NCI-H1694 treated with DMSO at 0.1 percent for 48 hours (cell line): ENCODE data around the gene CCS.
"Not testable (repeated sequence)": the region's sequence is repeated elsewhere in the genome, so short reads cannot be mapped to it uniquely, and the experiment has no call there.

Source experiments
- DNase-seq: peaks from one replicate; lab custom pipeline; 2025; lab: John Stamatoyannopoulos, UW

CCS gene

DNA sequence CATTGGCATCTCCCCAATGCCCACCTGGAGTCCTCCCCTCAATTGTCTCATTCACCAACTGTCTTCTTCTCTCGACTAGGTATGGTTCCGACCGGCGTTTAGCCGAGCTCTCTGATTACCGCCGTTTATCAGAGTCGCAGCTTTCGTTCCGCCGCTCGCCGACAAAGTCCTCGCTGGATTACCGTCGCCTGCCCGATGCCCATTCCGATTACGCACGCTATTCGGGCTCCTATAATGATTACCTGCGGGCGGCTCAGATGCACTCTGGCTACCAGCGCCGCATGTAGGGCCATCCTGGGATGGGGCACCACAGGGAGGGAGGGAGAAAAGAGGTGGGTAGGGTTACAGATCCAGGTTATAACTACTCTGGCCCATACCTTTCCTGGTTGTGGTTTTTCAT is 33.4 kb downstream of the CCS start:
- DNase-seq = no peak

DNA sequence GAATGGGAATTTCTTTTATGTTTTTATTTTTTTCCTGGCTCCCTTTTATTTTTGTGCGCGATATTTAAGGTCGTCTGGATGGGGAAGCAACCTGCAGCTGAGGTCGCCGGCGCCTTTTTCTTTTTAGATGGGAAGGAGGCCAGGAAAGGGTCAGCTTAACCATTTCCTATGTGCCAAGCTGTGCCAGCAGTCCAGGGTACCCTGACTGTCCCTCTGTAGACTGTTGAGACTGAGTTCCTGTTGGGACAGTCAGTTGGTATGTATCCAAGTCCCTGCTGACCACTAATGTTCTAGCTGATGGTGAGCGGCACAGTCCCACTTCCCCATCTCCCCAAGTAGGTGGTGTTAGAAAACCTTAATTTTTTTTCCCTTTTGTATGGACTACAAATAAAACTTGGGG is 33.9 kb downstream of the CCS start:
- DNase-seq = no peak

DNA sequence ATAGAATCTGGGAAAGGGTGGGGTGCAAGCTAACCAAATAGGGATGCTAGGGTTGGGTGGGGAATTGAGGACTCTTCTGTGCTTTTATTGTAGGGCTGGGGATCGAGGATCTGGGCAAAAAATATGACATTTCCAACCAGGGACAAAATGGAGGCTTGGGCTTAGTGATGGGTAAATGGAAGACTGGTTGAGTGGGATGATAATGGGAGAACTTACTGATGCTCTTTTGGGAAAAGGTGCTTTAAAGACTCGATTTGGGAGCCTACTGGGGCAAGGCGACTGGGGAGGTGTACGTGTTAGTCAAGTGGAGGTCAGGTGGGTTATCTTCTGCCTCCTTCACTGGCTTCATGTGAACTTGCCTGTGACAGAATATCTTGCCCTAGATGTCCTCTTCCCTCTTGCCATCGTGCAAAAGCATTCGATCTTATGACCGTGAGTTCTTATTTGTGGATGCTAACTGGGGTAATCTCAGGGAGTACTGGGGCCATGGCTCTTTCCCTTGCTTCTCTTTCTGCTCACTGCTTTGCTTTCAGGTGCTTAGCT is 35.1 kb downstream of the CCS start:
- no peak for DNase-seq

DNA sequence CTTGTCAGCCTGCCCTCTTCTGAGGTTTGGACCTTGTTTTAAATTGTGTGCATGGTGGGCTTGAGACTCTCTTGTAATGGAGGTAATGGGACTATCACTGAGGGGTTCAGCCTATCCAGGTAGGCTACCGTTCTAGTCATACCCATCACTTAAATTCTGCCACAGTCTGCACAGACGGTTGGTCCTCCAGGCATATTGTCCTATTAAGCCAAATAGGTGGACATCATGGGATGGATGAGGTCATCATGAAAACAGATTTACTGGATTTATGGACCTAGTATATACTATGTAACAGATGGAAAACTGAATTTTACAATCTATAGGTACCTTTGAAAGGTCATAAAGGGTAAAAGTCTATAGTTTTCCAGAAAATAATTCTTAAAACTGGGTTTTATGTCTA is 36.4 kb downstream of the CCS start:
- no peak for DNase-seq

DNA sequence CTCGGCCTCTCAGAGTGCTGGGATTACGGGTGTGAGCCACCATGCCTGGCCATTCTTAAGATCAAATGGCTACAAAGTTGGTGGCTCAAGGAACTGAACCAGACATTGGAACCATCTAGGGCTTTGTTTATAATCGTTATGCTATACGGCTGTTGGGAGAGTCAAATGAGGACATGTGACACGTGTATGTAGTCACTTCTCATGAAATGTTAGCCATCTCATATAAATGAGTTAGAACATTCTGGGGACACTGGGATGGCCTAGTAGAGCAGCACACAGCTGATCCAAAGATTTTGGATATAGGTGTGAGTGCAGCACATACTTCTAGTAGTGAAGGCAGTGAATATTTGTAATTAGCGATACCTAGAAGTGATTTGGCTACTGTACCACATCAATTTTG is 38.9 kb downstream of the CCS start:
- DNase-seq = no peak

DNA sequence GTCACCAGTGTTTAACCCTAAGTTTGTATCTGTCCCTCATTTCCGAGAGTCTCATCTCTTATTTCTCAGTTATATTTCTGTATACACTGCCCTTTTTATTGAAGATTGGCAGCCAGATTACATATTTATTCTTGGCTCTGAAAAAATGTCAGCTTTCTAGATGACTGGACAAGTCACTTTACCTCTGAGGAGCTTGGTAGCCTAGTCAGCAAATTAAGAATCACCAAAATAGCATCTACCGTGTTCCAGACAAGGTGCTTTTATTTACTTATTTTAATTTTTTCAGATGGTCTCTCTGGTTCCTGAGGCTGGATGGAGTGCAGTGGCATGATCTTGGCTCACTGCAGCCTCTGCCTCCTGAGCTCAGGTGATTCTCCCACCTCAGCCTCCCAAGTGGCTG is 40.0 kb downstream of the CCS start:
- no peak for DNase-seq

DNA sequence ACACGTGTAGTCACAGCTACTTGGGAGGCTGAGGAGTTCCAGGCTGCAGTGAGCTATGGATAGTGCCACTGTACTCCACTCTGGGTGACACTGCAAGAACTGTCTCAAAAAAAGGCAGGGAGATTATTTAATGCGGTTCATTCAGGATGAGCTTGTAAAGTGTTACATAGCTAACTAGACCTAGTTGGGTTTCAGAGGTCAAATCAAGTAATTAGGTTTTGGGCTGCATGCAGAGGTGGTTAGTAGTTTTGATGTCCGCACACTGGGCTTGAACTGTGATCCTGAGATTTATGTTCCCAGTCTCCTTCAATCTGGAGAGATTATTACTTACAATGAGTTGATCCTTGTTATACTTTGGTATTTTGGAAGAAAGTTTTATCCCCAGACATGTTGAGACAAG is 43.4 kb downstream of the CCS start:
- no peak for DNase-seq

DNA sequence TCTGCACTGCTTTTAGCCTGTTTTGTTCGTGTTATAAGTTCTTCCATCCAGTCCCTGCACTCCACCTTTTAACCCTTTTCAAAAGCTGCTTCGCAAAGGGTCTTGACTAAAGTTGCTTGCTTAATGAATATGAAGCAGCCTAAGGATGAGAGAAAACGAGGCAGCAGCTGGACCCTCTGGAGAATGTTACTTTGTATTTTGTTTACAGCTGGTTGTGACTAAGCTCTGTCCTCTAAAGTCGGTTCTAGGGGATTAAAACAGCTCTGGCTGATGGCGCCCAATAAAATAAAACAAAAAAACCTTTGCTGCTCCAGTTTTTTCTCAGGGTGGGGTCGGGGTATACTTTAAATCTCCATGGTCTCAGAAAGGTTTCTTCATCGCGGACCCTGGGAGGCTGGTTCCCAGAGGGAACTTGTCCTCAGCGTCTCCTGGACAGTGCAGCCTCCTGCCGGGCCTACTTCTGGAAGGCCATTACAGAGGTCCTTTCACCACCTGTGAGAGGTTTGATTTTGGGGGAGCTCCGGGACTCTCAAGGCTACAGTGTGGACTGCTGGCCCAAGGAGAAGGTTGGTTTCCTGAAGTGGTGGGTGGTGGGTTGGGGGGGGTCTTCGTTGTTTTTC is 44.7 kb downstream of the CCS start:
- no peak for DNase-seq

DNA sequence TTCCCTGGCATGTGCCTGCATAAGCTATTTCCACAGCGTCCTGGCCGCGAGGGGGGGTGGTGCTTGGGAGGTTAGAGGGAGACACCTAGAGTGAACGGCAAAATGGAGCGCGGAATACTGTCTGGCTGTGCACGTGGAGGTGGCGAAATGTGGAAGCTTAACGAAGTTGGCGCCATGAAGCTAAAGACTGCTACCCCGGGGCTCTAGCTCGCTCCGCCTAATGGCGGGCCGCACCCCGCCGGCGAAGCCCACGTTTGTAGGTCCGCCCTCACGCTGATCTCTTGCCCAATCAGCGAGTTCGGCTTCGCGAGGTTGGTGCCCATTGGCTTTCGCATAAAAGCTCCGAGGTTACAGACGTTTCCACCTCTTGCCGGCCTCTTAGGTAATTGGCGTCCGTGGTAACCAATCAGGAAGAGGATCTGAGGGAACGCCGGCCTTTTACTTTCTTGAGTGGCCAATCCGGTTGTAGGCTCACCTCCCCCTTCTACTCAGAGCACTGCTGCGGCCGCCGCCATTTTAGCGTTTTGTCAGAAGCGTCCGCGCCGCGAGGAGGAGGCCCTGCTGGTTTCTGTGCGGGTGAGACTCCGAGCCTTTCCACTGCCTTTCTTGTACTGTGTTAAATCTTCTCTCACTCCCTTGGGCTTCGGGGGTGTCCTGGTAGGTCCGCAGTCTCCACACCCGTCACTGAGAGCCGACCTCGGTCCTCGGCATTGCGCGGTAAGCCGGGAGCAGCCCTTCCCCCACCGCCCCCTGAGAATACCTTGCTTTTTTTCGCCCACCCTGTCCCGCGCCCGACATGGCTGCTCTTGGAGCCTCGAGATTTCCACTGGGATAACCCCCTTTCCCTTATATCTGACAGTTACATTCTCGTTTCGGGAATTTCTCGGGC is 45.4 kb downstream of the CCS start, which contains the start of gene RBM4:
RBM4 (plus strand) TSS at position 527 of the 889 bp plus-strand sequence. CDS start 1,009 bp downstream, outside the sequence.
- DNase-seq = peak; percentile 99

DNA sequence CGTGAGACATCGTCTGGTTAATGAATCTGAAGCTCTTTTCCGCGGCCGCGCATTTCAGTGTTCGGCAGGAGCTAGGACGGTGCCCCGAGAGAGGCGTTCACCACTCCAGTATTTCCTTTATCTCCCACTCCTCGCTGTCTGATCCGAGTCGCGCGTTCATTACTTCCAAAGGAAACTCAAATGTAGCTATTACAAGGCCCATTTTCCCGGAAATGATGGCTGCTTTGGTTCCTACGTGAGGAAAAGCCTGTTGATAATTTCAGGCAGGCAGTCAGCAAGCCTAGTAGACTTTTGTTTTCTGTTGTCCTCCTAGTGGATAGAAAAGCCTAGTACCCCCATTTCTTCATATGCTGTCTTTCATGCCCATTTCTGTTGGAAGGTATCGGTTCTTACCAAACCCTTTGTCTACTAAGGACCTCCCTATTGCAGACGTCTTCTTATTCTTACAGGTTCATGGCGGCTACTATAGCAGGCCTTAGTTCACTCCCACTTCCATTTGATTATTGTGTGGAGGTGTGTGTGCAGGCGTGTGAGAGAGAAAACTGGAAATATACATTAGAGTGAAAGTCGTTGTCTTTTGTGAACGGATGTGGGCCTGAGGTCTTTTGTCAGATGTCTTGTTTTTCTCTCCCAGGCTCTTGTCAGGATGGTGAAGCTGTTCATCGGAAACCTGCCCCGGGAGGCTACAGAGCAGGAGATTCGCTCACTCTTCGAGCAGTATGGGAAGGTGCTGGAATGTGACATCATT is 46.3 kb downstream of the CCS start:
- no peak for DNase-seq

DNA sequence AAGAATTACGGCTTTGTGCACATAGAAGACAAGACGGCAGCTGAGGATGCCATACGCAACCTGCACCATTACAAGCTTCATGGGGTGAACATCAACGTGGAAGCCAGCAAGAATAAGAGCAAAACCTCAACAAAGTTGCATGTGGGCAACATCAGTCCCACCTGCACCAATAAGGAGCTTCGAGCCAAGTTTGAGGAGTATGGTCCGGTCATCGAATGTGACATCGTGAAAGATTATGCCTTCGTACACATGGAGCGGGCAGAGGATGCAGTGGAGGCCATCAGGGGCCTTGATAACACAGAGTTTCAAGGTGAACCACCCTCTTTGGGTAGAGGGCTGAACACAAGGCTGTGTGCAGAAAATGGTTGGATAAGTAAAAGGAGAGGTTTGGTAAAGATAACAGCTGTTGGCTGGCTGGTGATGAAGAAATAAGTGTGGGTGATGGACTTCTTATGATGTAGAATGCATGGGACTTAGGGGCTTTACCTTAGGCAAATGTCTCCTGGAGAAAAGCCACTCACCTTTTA is 46.9 kb downstream of the CCS start:
- DNase-seq = not testable (repeated sequence)

DNA sequence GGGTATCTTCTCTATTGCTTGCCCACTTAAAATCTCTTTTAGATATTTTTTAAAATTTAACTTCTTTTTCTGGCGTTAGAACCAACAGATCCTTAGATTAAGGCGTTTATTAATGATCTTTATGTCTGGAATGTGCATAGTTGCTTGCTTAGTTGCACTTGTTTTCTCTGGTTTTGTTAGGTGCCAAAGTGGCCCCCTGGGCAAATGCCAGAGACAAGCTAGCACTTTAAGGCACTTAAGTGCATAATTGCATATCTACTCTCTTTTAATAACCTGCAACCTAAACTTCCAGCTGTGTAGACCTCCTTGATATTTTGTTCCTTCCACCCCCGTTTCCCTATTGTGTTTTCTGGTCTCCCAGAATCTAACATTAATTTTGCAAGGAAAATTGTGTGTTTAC is 48.8 kb downstream of the CCS start:
- DNase-seq = no peak

DNA sequence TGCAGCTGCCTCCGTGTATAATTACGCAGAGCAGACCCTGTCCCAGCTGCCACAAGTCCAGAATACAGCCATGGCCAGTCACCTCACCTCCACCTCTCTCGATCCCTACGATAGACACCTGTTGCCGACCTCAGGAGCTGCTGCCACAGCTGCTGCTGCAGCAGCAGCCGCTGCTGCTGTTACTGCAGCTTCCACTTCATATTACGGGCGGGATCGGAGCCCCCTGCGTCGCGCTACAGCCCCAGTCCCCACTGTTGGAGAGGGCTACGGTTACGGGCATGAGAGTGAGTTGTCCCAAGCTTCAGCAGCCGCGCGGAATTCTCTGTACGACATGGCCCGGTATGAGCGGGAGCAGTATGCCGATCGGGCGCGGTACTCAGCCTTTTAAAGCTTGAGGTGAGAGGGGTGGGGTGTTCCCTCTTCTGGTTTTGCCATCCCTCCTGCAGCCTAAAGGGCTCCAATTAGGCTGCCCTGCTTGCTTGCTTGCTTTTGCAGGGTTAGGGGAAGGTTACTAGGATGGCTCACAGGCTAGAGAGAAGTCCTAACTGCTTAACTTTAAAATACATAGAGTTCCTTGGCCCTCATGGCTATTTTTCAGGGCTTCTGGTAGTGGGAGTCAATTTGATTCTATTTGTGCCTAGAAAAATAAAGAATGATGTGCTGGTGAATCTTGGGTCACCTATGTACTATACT is 50.9 kb downstream of the CCS start:
- no peak for DNase-seq

DNA sequence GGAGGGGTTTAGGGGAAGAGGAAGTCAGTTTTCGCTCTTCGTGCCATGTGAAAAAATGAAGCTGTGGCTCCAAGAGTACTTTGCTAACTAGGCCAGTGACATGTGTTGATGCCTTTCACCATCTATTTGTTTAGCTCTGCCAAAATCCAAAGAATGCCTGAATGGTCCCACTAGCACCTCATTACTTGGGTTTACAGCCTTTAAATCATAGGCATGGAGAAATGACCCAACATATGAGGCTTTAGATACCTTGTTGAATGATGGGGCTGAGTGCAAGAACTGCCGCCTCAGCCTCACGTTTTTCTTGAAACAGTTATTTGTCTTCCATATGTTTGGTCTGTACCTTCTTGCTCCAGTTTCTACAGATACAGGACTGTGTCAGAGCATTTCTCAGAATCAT is 53.8 kb downstream of the CCS start:
- DNase-seq = no peak

DNA sequence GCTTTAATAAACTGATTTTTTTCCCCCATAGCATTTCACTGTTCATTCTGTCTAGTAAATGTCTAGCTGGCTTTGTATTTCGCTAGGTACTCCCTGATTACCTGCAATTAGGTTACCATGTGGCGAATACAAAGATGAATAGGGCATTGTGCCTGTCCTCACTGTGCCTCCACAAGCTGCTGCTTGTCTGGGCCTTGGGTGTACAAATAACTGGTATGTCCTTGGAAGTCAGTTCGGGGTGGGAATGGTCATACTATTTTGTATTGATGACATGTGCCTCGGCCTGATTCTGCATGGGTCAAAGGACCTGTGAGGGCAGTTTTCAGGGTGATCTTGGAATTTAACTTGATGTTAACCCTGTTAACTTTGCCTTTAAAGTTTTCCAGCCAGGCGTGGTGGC is 56.9 kb downstream of the CCS start:
- DNase-seq = no peak

DNA sequence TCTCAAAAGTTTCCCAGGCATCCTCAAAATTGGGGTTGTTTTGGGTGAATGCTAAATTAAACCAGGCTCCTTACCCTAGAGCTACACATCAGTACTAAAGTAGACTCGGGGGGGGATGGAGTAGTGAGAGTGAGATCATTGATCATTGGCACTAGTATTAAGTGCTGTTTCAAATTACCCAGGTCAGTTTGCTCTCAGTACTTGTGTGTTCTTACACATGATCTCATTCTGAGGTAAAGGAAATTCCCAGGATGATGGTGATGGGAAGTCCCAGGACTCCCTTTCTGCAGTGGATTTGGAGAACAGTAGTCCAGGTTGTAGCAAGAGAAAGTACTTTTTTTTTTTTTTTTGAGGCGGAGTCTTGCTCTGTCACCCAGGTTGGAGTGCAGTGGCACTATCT is 58.0 kb downstream of the CCS start:
- DNase-seq = no peak

DNA sequence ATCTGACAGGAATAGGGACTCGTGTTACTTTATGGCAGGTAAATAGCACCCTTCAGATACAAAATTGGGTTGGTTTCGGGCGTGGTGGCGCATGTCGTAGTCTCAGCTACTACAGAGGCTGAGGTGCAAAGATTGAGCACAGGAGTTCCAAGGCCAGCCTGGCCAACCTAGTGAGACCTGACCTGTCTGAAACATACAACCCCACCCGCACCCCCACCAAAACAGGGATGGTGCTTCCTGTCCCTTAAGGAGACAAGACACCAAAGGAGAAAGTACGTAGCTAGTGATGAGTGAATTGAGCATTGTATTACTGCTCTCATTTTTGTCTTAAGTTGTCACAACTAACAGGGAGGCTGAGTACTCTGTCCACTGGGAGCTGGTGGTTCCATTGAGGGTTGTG is 59.7 kb downstream of the CCS start:
- no peak for DNase-seq

DNA sequence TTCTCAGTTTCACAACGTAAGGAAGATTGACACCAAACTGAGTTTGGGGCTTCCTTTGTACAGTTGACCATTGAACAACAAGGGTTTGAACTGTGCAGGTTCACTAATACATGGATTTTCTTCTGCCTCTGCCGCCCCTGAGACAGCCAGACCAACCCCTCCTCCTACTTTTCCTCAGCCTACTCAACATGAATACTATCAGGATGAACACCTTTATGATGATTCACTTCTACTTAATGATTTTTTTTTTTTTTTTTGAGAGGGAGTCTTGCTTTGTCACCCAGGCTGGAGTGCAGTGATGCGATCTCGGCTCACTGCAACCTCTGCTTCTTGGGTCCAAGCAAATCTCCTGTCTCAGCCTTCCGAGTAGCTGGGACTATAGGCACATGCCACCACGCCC is 60.1 kb downstream of the CCS start:
- DNase-seq = no peak
